ENCODE results near the gene REPS2.

REPS2 gene

DNA sequence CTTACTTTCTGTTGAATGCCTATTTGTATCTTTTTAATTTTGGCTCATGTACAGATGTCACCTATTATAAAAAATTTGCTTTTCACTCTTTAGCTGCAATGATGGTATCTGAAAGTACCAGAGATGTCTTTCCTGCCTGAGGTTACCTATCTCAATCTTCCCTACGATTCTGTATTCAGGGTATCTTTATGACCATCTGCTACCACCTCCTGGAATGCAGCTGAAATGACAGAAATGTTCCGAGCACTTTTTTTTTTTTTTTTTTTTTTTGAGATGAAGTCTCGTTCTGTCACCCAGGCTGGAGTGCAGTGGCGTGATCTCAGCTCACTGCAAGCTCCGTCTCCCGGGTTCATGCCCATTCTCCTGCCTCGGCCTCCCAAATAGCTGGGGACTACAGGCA is 136.4 kb downstream of the REPS2 start:
- no peak for DNase-seq (ENCODE audit: low read depth)
- in situ Hi-C loops (cut with HindIII; ENCODE audit: low sequenced_read_pairs): no loop called here
- TF ChIP-seq, protein P1, sequence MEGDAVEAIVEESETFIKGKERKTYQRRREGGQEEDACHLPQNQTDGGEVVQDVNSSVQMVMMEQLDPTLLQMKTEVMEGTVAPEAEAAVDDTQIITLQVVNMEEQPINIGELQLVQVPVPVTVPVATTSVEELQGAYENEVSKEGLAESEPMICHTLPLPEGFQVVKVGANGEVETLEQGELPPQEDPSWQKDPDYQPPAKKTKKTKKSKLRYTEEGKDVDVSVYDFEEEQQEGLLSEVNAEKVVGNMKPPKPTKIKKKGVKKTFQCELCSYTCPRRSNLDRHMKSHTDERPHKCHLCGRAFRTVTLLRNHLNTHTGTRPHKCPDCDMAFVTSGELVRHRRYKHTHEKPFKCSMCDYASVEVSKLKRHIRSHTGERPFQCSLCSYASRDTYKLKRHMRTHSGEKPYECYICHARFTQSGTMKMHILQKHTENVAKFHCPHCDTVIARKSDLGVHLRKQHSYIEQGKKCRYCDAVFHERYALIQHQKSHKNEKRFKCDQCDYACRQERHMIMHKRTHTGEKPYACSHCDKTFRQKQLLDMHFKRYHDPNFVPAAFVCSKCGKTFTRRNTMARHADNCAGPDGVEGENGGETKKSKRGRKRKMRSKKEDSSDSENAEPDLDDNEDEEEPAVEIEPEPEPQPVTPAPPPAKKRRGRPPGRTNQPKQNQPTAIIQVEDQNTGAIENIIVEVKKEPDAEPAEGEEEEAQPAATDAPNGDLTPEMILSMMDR (IDR thresholded peaks at IDR 0.05; ENCODE audit: low read depth, low read length, missing control alignments): peak; percentile 25
- no peak overlapping the region for H3K4me3 ChIP-seq (ENCODE audit: low read depth, low read length)

DNA sequence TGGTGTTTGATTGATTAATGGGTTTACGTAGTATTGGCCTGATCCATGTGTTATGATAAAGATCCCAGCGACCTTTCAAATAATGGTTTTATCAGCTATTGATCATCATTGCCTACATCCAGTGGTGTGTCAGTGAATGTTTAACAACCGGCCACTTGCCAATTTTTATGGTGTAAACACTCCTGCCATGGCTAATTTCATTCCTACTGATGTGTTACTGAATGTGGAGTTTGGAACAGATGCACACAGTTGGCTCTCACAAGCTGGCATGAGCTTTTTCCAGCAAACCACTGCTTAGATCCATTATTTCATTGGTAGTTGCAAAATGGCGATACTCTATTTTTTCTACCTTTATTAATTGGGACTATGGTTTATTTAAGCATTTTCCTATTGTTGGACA is 139.9 kb downstream of the REPS2 start:
- in situ Hi-C loops (cut with HindIII; ENCODE audit: low sequenced_read_pairs): no loop called here
- DNase-seq (ENCODE audit: low read depth): no peak
- TF ChIP-seq, protein P1 (IDR thresholded peaks at IDR 0.05; ENCODE audit: low read depth, low read length, missing control alignments): no peak
- H3K4me3 ChIP-seq (ENCODE audit: low read depth, low read length): no peak overlapping the region

DNA sequence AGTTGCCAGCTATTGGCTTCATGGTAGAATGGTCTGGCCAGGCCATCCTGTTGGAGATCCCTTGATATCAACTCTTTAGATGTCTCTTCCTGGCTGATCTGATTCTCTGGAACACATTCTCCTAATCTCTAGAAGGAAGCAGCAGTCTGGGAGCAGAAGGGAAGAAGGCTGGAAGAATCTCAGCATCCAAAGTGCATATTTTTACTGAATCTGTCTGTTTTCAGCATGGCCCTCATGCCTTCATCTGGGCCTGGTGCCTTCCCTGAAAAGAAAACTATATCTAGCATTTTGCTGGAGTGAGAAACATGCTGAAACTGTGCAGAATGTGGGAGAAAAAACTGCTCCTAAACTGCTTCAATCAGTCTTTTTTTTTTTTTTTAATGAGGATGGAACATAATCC is 148.7 kb downstream of the REPS2 start:
- in situ Hi-C loops (cut with HindIII; ENCODE audit: low sequenced_read_pairs): no loop called here
- no peak for DNase-seq (ENCODE audit: low read depth)
- TF ChIP-seq, protein P1 (IDR thresholded peaks at IDR 0.05; ENCODE audit: low read depth, low read length, missing control alignments): no peak
- no peak overlapping the region for H3K4me3 ChIP-seq (ENCODE audit: low read depth, low read length)

DNA sequence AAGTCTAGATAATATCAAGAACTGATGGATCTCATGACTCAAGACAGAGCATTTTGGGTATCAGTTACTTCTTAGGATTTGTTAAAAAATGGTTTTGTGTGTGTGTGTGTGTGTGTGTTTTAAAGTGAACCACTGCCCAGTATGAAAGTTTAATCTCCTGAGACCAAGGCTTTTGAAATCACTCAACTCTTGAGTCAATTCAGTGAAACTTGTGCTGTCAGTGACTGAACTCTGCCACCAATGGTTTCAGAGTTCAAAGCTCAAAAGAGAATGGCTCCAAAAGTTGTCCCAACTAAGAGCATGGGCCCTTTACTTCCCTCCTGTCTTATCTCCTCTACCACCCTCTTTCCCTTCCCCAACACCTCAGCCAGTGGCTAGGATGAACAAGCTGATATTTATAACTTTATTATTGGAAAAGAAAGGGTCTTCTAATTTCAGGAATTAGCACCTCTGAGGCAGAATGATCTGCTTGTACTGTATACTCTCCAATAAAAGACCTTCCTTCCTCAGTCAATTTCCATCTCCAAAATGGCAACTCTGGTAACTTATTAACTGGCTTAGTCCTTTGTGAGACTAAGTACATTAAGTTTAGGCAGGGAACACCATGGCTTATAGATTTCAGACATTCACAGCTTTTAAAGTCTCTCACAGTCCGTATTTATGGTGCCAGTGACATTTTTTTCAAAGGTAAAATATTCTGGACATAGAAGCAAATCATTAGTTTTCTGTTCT is 152.2 kb downstream of the REPS2 start:
- no peak for DNase-seq (ENCODE audit: low read depth)
- H3K4me3 ChIP-seq (ENCODE audit: low read depth, low read length): no peak overlapping the region
- TF ChIP-seq, protein P1 (IDR thresholded peaks at IDR 0.05; ENCODE audit: low read depth, low read length, missing control alignments): no peak
- in situ Hi-C loops (cut with HindIII; ENCODE audit: low sequenced_read_pairs): no loop called here

DNA sequence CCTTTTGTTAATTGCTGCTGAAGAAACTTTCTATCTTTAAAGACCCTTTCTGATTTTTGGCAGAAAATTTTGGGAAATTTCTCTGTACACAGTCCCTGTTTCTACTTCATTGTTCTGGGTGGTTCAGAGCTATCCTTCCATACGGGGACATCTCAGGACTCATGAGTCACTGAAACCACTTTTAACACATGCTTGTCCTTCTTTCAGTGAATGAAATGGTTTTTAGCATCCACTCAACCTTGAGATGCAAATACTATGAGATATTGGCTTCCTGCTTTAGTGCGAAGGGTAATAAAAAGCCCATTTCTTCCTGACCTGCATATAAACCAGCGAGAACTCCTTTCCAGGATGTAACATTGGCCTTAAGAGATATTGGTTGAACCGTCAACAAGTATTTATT is 158.0 kb downstream of the REPS2 start:
- in situ Hi-C loops (cut with HindIII; ENCODE audit: low sequenced_read_pairs): no loop called here
- no peak overlapping the region for H3K4me3 ChIP-seq (ENCODE audit: low read depth, low read length)
- DNase-seq (ENCODE audit: low read depth): no peak
- TF ChIP-seq, protein P1 (IDR thresholded peaks at IDR 0.05; ENCODE audit: low read depth, low read length, missing control alignments): no peak

DNA sequence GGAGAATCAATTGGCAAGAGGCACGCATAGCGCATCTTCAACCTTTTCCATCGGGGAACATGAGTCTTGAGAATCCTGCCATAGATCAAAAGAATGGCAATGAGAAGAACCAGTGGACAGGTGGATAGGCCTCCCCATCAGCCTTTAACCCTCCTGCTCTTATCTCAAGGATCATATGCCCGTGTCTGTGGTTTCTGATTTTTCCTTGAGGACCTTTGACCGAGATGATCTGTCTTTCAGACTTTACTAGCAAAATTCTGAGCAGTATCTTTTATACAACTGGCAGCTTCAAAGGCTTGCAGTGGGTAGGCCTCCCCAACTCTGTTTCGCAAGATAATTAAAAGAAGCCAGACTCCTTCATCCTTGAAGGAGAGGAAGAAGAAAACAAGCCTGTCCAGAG is 174.4 kb downstream of the REPS2 start:
- H3K4me3 ChIP-seq (ENCODE audit: low read depth, low read length): no peak overlapping the region
- in situ Hi-C loops (cut with HindIII; ENCODE audit: low sequenced_read_pairs): no loop called here
- TF ChIP-seq, protein P1 (IDR thresholded peaks at IDR 0.05; ENCODE audit: low read depth, low read length, missing control alignments): no peak
- DNase-seq (ENCODE audit: low read depth): no peak

Data from astrocyte of the cerebellum (primary cell).